ENCODE results near the gene MALAT1.

MALAT1 gene

DNA sequence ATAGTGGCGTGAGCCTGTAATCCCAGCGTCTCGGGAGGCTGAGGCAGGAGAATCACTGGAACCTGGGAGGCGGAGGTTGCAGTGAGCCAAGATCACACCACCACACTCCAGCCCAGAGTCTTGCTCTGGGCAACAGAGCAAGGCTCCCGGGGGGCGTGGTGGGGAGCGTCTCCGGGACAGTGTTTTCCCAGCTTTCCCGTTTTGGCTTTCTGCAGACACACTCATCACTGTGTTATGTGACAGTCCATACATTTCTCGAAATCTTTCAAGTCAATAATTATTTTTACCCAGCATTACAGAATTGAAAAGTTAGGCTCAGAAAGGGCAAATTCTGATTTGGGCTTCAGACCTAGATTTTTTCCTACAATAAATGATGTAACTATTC is 44.5 kb upstream of the MALAT1 start:
- Histone ChIP-seq H4K20me1 (ENCODE audit: insufficient read depth, low read length) (no peaks in the 10 kb centered on the region), H3F3A (ENCODE audit: insufficient read depth, low read length) (no peaks in the 10 kb centered on the region), H3K27me3 (ENCODE audit: insufficient read depth, low read length) (no peaks in the 10 kb centered on the region), H3K36me3 (ENCODE audit: insufficient read depth, low read length) (peaks cover 10% of the 10 kb centered on the region), H2AFZ (ENCODE audit: low read length) (no peak overlapping the region), H3K4me2 (ENCODE audit: low read length) (peak overlapping the region; percentile 97), H3K9ac (ENCODE audit: low read length) (peak overlapping the region; percentile 79), H3K9me2 (ENCODE audit: low read depth, low read length) (no peaks in the 10 kb centered on the region), H3K9me3 (ENCODE audit: low read length) (no peaks in the 10 kb centered on the region), H3K27ac (ENCODE audit: low read depth, low read length, poor library complexity, severe bottlenecking) (peak overlapping the region; percentile 73), H3K4me3 (ENCODE audit: low read depth, low read length, poor library complexity, severe bottlenecking) (peak overlapping the region; percentile 78), H3K79me2 (ENCODE audit: insufficient read depth, low read length) (peaks cover 8% of the 10 kb centered on the region), H3K4me1 (ENCODE audit: insufficient read depth, low read length, severe bottlenecking) (peaks cover 39% of the 10 kb centered on the region)
- no peak for TF ChIP-seq EZH2 (IDR thresholded peaks at IDR 0.05; ENCODE audit: borderline replicate concordance, low read length)
- TF ChIP-seq, protein P1, sequence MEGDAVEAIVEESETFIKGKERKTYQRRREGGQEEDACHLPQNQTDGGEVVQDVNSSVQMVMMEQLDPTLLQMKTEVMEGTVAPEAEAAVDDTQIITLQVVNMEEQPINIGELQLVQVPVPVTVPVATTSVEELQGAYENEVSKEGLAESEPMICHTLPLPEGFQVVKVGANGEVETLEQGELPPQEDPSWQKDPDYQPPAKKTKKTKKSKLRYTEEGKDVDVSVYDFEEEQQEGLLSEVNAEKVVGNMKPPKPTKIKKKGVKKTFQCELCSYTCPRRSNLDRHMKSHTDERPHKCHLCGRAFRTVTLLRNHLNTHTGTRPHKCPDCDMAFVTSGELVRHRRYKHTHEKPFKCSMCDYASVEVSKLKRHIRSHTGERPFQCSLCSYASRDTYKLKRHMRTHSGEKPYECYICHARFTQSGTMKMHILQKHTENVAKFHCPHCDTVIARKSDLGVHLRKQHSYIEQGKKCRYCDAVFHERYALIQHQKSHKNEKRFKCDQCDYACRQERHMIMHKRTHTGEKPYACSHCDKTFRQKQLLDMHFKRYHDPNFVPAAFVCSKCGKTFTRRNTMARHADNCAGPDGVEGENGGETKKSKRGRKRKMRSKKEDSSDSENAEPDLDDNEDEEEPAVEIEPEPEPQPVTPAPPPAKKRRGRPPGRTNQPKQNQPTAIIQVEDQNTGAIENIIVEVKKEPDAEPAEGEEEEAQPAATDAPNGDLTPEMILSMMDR (IDR thresholded peaks at IDR 0.05; ENCODE audit: low read length), result no peak

- Histone ChIP-seq H3K9me3 (ENCODE audit: low read length) (no peaks in the 10 kb centered on the region), H3K9me2 (ENCODE audit: low read depth, low read length) (no peaks in the 10 kb centered on the region), H3K36me3 (ENCODE audit: insufficient read depth, low read length) (peaks cover 10% of the 10 kb centered on the region), H3K9ac (ENCODE audit: low read length) (peak overlapping the region; percentile 79), H3K79me2 (ENCODE audit: insufficient read depth, low read length) (peaks cover 8% of the 10 kb centered on the region), H3K4me1 (ENCODE audit: insufficient read depth, low read length, severe bottlenecking) (peaks cover 39% of the 10 kb centered on the region), H3K27ac (ENCODE audit: low read depth, low read length, poor library complexity, severe bottlenecking) (peak overlapping the region; percentile 92), H4K20me1 (ENCODE audit: insufficient read depth, low read length) (no peaks in the 10 kb centered on the region), H3K4me2 (ENCODE audit: low read length) (peak overlapping the region; percentile 97), H3K4me3 (ENCODE audit: low read depth, low read length, poor library complexity, severe bottlenecking) (peak overlapping the region; percentile 78), H3K27me3 (ENCODE audit: insufficient read depth, low read length) (no peaks in the 10 kb centered on the region), H2AFZ (ENCODE audit: low read length) (no peak overlapping the region), H3F3A (ENCODE audit: insufficient read depth, low read length) (no peaks in the 10 kb centered on the region)
- TF ChIP-seq EZH2 (IDR thresholded peaks at IDR 0.05; ENCODE audit: borderline replicate concordance, low read length), result no peak
- TF ChIP-seq, protein P1 (IDR thresholded peaks at IDR 0.05; ENCODE audit: low read length), result peak; percentile 49
Observed at GRCh38 chr11:65454696-65455456, 44.0 kb upstream of the MALAT1 start.

GRCh38 chr11:65456418-65456817 is 42.4 kb upstream of the MALAT1 start:
- peak overlapping the region; percentile 92 for H3K27ac ChIP-seq (ENCODE audit: low read depth, low read length, poor library complexity, severe bottlenecking)

More at GRCh38 chr11:65456418-65456817, 42.4 kb upstream of the MALAT1 start:
- Histone ChIP-seq H3K79me2 (ENCODE audit: insufficient read depth, low read length) (peaks cover 8% of the 10 kb centered on the region), H3K9me2 (ENCODE audit: low read depth, low read length) (no peaks in the 10 kb centered on the region), H3K4me3 (ENCODE audit: low read depth, low read length, poor library complexity, severe bottlenecking) (peak overlapping the region; percentile 78), H3F3A (ENCODE audit: insufficient read depth, low read length) (no peaks in the 10 kb centered on the region), H3K4me1 (ENCODE audit: insufficient read depth, low read length, severe bottlenecking) (peaks cover 39% of the 10 kb centered on the region), H3K36me3 (ENCODE audit: insufficient read depth, low read length) (peaks cover 15% of the 10 kb centered on the region), H3K4me2 (ENCODE audit: low read length) (peak overlapping the region; percentile 97), H3K27me3 (ENCODE audit: insufficient read depth, low read length) (no peaks in the 10 kb centered on the region), H3K9ac (ENCODE audit: low read length) (peak overlapping the region; percentile 77), H2AFZ (ENCODE audit: low read length) (no peak overlapping the region), H3K9me3 (ENCODE audit: low read length) (no peaks in the 10 kb centered on the region), H4K20me1 (ENCODE audit: insufficient read depth, low read length) (no peaks in the 10 kb centered on the region)
- TF ChIP-seq, protein P1 (IDR thresholded peaks at IDR 0.05; ENCODE audit: low read length), result no peak
- no peak for TF ChIP-seq EZH2 (IDR thresholded peaks at IDR 0.05; ENCODE audit: borderline replicate concordance, low read length)
